Stimulated activated CD4-positive, alpha-beta T cell treated with anti-CD3 and anti-CD28 coated beads, Interleukin-4, amount 100 ng/mL, for 24 hours (primary cell): ENCODE data around the gene PRR14.
"Not testable (repeated sequence)": the region's sequence is repeated elsewhere in the genome, so short reads cannot be mapped to it uniquely, and the experiment has no call there.

Source experiments
- DNase-seq: peaks from one replicate; pipeline ENCODE4 v3.0.0-alpha.2; 2020

Gene PRR14

GRCh38 chr16:30650369-30651123 lies at the start of gene PRR14:
PRR14 (plus strand) TSS chr16:30650960; CDS start chr16:30651646, 686 bp downstream.
- peak; percentile 99 for DNase-seq

- no peak for DNase-seq
Observed at GRCh38 chr16:30601966-30602365, 48.8 kb upstream of the PRR14 start.

- no peak for DNase-seq
Observed at GRCh38 chr16:30602616-30603277, 48.0 kb upstream of the PRR14 start.

- no peak for DNase-seq
Observed at GRCh38 chr16:30603945-30604315, 46.8 kb upstream of the PRR14 start.

GRCh38 chr16:30604316-30604947 lies 46.3 kb upstream of the PRR14 start:
- no peak for DNase-seq

GRCh38 chr16:30605158-30605557 lies 45.6 kb upstream of the PRR14 start:
- DNase-seq = no peak

- no peak for DNase-seq
Observed at GRCh38 chr16:30606004-30606403, 44.8 kb upstream of the PRR14 start.

- peak; percentile 44 for DNase-seq
Observed at GRCh38 chr16:30609002-30609925, 41.5 kb upstream of the PRR14 start.

- DNase-seq = peak; percentile 96
Observed at GRCh38 chr16:30609926-30610839, 40.6 kb upstream of the PRR14 start, which contains the start of gene ZNF689. ZNF689 (minus strand) TSS chr16:30610389; CDS start chr16:30610041, 348 bp downstream.

GRCh38 chr16:30615358-30616091 lies 35.2 kb upstream of the PRR14 start:
- DNase-seq = peak; percentile 76

- no peak for DNase-seq
Observed at GRCh38 chr16:30619202-30619601, 31.6 kb upstream of the PRR14 start.

GRCh38 chr16:30619638-30620037 lies 31.1 kb upstream of the PRR14 start:
- no peak for DNase-seq

- DNase-seq = no peak
Observed at GRCh38 chr16:30620169-30620568, 30.6 kb upstream of the PRR14 start.

GRCh38 chr16:30621765-30622164 lies 29.0 kb upstream of the PRR14 start:
- DNase-seq = no peak

- no peak for DNase-seq
Observed at GRCh38 chr16:30622455-30623032, 28.2 kb upstream of the PRR14 start.

- no peak for DNase-seq
Observed at GRCh38 chr16:30623536-30624283, 27.1 kb upstream of the PRR14 start.

- no peak for DNase-seq
Observed at GRCh38 chr16:30626236-30626635, 24.5 kb upstream of the PRR14 start.

- DNase-seq = peak; percentile 92
Observed at GRCh38 chr16:30628628-30629540, 21.9 kb upstream of the PRR14 start.

GRCh38 chr16:30632454-30632853 lies 18.3 kb upstream of the PRR14 start:
- not testable (repeated sequence) for DNase-seq
